Measurements from ENCODE around the gene KLC1. TPM values are rescaled to one million over a fixed set of nuclear protein-coding genes. Genes with fewer than 3 reads are reported as not detected.
A peak's percentile ranks its signal among the peaks of the same experiment; 100 is the strongest.

Gene KLC1
- total RNA-seq, 1 experiment from 2014 or later: 55.8 TPM

GRCh38 chr14:103709814-103710213 lies 80.8 kb downstream of the KLC1 start:
- in situ Hi-C loops (cut with HindIII; ENCODE audit: low pct_unique_long_range_greater_than_20kb, low sequenced_read_pairs): no loop called here
- DNase-seq (ENCODE audit: low read depth): no peak

DNA sequence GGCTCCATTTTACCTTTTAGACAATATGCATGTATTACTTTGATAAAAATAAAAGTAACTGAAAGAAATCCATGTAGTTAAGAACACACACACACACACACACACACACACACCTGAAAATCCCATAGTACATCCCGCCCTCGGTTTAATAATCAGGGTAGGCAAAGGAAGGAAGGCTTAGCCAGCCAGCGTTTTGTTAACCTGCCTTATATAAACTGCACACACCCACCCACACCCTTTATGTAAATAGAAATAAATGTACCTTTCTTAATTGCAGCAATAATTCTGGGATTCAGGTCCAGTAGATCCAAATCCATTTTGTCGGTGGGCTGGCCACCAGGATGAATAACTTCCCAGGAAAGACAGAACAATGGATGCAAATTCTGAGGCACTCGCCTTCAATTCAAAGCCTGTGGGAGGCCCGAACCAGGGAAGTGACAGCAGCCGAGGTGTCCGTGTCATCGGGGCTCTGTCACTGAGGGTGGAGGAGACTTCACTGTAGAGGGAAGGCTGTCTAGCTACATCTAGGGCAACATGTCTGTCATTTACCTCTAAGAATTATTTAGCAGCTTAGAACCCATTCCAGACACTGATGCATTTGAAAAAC lies 81.9 kb downstream of the KLC1 start:
- in situ Hi-C loops (cut with HindIII; ENCODE audit: low pct_unique_long_range_greater_than_20kb, low sequenced_read_pairs): no loop called here
- DNase-seq (ENCODE audit: low read depth): no peak

DNA sequence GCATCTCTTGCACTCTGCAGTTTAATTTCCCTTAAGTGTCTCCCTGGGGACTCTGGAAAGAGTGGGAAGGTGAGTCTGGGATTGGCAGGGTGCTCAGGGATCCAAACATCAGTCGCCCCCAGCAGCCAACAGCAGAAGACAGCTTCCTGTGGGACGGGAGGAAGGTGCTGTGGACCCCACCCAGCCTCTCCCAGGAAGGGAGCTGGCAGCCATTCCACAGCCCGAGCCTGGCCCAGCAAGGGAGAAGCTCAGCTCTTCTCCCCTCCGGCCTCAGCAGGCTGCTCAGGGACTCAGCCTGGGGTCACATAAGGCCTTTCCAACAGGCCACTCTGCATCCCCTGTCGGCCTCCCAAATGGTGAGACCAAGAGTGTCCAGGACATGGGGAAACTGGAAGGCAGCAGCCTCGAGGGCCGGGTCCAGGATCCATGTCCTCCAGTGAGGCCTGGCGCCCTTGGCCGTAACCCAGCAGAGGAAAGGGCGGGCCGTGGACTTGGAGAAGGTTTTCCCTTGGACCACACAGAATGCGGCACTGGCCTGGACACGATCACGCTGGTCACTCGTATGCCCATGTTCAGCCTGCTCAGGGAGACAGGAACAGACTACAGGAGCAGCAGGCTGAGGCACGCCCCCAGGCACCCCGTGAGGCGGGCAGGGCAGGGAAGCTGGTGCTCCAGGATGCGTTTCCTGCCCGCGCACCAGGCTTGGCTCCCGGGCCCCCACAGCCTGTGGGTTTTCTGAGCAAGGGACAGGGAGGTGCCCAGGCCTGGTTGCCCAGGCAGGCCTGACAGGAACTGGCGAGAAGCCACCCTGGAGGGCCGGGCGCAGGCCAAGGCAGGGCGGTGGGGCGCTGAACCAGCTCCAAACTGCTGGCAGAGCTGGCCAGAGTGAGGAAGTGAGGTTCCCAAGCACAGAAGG lies 82.8 kb downstream of the KLC1 start:
- in situ Hi-C loops (cut with HindIII; ENCODE audit: low pct_unique_long_range_greater_than_20kb, low sequenced_read_pairs): no loop called here

DNA sequence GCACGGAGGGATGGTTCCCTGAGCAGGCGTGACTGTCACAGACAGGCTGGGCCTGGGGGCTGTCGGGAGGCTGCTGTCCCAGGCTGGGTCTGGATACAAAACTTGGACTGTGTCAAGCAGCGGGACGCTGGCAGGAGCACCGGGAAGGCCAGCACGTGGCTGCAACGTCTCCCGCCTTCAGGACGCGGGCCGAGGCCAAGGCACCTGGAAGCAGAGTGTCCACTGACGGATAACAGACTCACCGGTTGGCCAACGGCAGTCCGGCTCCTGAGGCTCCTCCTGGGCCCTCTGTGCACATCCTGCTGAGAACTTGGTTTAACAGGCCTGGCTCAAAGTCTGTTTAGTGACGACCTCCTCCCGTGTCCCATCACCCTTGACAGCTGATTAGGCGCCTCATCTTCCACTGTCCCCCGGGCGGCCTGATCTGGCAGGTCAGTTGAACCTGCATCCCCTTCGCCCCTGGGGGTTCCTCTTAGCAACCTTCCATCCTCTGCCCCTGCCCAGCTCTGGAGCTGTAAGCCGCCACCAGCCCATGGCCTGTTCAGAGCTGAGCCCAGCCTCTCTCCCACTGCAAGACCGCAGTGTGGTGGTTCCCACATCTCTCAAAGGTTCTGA lies 83.7 kb downstream of the KLC1 start:
- no peak for DNase-seq (ENCODE audit: low read depth)
- in situ Hi-C loops (cut with HindIII; ENCODE audit: low pct_unique_long_range_greater_than_20kb, low sequenced_read_pairs): no loop called here

More for the DNA sequence above, 82.8 kb downstream of the KLC1 start:
- no peak for DNase-seq (ENCODE audit: low read depth)

GRCh38 chr14:103713304-103714062 lies 84.5 kb downstream of the KLC1 start:
- DNase-seq (ENCODE audit: low read depth): no peak
- in situ Hi-C loops (cut with HindIII; ENCODE audit: low pct_unique_long_range_greater_than_20kb, low sequenced_read_pairs): no loop called here

GRCh38 chr14:103714063-103714724 lies 85.2 kb downstream of the KLC1 start:
- in situ Hi-C loops (cut with HindIII; ENCODE audit: low pct_unique_long_range_greater_than_20kb, low sequenced_read_pairs): no loop called here
- no peak for DNase-seq (ENCODE audit: low read depth)

GRCh38 chr14:103715052-103716000 lies 86.3 kb downstream of the KLC1 start, which contains the start of the genes XRCC3 and ZFYVE21:
Gene XRCC3 (minus strand): TSS chr14:103715451. CDS start chr14:103711087, 4,364 bp downstream.
Gene ZFYVE21 (plus strand): TSS chr14:103715810. CDS start chr14:103715842, 32 bp downstream.
- in situ Hi-C loops (cut with HindIII; ENCODE audit: low pct_unique_long_range_greater_than_20kb, low sequenced_read_pairs): no loop called here
- peak; percentile 99 for DNase-seq (ENCODE audit: low read depth)

GRCh38 chr14:103716091-103716801 lies 87.2 kb downstream of the KLC1 start:
- no peak for DNase-seq (ENCODE audit: low read depth)
- in situ Hi-C loops (cut with HindIII; ENCODE audit: low pct_unique_long_range_greater_than_20kb, low sequenced_read_pairs): no loop called here

GRCh38 chr14:103716899-103717411 lies 87.9 kb downstream of the KLC1 start:
- in situ Hi-C loops (cut with HindIII; ENCODE audit: low pct_unique_long_range_greater_than_20kb, low sequenced_read_pairs): no loop called here
- no peak for DNase-seq (ENCODE audit: low read depth)

DNA sequence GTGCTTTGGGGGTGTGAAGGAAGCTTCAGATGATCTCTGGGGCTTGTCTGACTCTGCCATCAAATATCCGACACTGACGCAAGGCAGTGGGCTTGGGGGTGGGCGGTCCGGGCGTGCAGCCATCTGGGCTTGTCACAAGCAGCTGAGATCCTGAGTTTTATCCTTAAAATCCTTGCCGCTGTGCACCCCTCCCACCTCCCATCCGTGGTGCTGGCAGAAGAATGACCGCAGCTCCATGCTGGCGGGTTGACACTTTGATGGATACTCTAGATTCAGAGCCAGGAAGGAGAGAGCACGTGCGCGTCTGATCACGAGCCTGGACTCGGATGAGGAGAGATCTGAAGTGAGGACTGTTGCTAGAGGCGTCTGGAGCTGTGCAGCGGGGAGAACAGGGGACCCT lies 89.6 kb downstream of the KLC1 start:
- in situ Hi-C loops (cut with HindIII; ENCODE audit: low pct_unique_long_range_greater_than_20kb, low sequenced_read_pairs): no loop called here
- no peak for DNase-seq (ENCODE audit: low read depth)

DNA sequence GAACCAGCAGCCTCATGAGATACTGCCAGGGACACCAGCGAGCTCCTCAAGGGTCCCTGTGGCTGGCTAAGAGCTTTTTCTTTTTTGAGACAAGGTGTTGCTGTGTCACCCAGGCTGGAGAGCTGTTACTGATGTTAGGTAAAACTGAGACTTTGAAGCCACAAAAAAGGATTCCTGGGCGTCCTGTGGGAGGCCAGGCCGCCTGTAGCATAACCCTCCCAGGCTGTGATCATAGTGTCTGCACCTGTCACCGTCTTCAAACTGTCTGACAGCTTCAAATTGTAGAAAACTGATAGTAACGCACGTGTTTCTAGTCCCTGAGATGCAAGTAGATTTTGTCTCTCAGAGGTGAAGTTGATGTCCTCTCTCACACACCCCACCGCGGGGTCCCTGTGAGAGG lies 90.7 kb downstream of the KLC1 start:
- no peak for DNase-seq (ENCODE audit: low read depth)
- in situ Hi-C loops (cut with HindIII; ENCODE audit: low pct_unique_long_range_greater_than_20kb, low sequenced_read_pairs): no loop called here

DNA sequence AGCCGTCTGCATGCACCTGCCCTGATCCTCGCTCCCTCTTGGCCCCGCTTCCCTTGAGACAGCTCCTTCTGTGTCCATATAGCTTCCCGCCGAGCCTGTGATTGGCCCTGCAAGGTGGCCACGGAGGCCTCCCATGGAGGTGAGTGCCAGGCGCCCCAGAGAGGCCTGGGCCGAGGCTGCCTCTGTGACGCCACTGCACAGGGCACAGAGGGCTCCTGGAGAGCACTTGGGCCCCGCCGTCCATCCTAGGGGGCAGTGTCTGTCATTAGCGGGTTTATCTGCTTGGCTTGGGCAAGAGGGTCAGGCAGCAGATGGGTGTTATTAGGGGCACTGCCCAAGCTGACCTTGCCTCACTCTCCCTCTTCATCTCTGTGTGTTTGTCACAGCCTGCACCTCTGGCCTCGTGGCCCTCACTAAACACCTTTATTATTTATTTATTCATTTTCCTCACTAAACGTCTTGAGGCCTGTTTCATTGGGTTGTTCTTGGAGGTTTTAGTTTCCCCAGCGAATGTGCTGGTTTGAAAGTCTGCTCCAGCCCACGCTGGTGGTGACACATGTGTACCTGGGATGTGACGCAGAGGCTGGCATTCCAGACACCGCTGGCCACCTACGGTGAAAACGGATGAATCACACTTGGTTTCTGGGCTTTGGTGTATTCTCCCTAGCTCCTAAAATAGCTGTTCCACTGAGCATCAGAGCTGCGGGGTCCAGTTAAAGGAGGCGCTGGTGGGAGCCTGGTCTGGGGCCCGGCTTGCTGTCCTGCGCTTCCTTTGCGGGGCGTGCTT lies 92.5 kb downstream of the KLC1 start:
- in situ Hi-C loops (cut with HindIII; ENCODE audit: low pct_unique_long_range_greater_than_20kb, low sequenced_read_pairs): no loop called here

GRCh38 chr14:103723748-103724081 lies 94.7 kb downstream of the KLC1 start:
- no peak for DNase-seq (ENCODE audit: low read depth)
- in situ Hi-C loops (cut with HindIII; ENCODE audit: low pct_unique_long_range_greater_than_20kb, low sequenced_read_pairs): no loop called here

More for the DNA sequence above, 92.5 kb downstream of the KLC1 start:
- no peak for DNase-seq (ENCODE audit: low read depth)

- in situ Hi-C loops (cut with HindIII; ENCODE audit: low pct_unique_long_range_greater_than_20kb, low sequenced_read_pairs): no loop called here
- no peak for DNase-seq (ENCODE audit: low read depth)
Measured at GRCh38 chr14:103724116-103724515, 95.1 kb downstream of the KLC1 start.

DNA sequence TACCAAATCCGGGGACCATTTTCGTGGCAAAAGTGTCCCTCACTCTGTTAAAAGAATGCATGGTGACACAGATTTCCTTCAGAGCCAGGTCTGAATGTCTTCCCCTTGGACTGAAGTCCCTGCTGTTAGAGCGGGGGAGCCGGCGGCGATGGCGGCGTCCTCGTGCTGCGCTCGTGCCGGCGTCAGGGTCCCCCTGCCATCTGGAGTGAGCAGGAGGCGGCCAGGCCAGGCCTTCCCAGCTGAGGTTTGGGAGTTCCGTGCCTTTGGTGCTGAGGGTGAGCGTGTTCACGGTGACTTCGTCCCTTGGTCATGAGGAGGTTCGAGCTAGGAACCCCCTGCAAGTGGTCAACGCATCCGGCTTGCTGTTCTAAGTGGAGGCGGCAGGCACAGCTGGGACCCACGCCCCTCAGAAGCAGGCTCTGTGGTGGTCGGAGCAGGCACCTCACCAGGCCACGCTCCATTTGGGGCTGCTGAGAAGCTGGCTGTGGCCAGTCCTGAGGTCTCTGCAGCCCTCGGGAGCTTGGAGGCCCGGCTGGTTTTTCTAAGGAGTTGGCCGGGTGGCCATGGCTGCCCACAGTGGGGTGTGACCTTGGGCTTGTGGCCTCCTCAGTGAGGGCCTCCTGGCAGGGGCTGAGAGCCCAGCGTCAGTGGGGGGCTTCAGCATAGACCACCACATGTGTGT lies 96.1 kb downstream of the KLC1 start:
- DNase-seq (ENCODE audit: low read depth): no peak
- in situ Hi-C loops (cut with HindIII; ENCODE audit: low pct_unique_long_range_greater_than_20kb, low sequenced_read_pairs): no loop called here
